NOMO-1 treated with DMSO at 0.1 percent for 48 hours (cell line): ENCODE measurements around the gene RAB29.

Experiments
- DNase-seq: peaks from one replicate; lab custom pipeline; 2025; ENCODE audit not compliant: unreplicated experiment; lab: John Stamatoyannopoulos, UW

RAB29 gene

DNA sequence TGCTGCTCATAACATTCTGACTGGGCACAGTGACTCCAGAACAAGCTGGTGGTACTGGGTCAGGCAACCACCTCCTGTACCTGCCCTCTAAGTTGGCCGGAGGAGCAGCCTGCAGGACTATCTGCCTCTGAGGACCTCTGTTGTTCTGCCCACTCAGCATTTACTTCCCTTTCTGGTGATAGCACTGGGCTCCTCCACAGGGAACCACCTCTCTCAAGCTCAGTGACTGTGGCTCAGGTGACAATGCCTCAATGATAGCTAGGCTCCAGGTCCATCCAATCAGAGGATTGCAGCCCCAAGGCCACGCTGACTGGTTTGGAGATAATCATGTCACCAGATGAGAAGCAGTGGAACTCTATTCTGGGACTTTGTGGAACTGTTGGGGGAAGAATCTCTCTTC is 21.9 kb upstream of the RAB29 start:
- no peak for DNase-seq

DNA sequence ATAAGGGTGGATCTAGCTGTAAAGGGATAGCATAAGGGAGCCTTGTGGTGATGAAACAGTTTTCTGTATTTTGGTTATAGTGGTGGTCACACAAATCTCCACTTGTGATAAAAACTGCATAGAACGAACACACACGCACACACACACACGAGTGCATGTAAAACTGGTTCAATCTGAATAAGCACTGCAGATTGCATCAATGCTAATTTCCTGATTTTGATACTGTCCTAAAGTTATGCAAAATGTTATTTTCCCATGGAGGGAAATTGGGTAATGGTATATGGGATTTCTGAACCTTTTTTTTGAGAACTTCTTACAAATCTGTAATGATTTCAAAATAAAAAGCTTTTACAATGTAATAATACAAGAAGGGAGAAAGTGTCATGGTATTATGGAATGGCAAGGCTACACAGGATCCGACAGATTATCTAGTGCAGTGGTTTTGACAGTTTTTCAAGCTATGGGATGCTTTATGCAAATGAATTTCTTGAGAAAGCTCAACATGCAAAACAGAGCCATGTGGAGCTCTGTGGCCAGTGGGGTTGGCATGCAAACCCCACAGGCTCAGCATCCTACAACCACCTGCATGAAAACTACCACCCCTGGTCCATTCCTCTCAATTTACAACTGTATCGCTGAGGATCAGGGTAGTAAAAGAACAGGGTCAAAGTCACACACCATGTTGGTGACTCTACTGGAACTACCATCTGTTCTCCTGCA is 18.9 kb upstream of the RAB29 start:
- no peak for DNase-seq

DNA sequence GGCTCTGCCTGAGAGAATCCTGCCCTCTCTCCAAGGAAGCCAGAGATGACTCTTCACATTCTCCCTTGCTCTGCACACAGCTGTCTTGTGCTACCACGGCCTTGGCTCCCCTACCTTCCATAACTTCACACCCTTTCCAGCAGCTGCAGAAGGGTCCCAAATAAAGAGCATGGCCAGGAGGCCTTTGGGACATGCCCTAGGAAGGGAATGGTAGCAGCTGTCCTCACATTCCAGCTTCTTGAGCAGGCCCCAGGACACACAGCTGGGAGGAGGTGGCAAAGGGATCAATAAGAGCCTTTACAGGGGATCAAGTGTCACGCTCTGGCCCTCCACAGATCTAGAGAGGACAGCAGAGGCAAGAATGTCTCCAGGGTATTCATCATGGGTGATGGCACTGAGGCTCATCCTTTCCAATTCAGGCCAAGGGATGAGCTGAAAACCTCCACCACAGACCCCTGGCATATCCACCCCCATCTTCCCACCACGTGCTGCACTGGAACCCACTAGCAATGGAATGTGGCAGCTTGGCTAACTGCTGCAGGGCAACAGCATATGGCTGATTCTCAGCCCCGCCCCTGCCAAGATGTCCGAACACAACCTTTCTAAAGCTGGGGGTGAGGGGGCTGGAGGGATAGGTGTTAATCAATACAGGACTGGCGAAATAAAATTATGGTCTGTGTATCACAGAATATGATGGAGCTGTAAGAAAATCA is 17.8 kb upstream of the RAB29 start:
- DNase-seq = no peak

DNA sequence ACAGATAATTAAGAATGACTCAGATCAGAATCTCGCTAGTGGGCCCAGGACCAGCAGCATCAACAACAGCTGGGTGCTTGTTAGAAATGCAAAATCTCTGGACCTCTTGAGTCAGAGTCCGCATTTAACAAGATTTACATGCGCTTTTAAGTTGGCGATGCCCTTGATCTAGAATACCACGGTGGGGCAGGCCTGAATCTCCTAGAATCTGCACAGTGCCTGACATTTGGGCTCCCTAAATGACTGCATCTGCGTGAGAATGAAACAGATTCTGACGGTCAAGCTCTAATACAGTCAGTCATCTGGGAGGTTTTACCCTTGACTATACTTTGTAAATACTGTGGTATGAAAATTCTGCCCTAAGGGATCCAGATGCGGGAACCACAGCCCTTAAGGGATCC is 17.2 kb upstream of the RAB29 start:
- no peak for DNase-seq

DNA sequence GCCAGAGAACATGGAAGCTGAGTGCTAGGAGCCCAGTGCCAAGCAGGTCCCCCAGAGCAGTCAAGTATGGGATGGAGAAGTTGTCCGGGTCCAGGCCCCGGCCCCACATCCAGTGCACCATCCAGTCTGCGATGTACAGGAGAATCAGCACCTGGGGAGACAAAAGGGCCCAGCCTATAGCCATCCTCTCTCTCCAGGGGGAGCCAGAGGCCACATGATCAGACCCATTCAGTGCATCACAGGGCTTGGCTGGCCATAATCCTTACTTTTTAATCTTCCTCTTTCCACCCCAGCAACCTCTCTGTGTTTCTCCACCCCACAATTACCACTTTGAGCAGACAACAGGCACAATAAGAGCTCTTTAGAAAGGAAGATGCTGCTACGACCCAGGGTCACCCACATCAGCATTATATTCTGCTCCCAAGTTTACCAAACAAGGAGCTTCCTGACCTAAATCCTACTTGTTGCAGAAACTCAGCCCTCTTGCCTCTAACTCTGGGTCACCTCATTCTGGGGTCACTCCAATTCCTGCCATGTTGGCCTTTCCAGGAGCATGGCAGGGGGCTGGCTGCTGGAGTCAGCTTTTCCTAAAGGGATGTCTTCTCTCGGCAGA is 16.4 kb upstream of the RAB29 start:
- peak; percentile 69 for DNase-seq

DNA sequence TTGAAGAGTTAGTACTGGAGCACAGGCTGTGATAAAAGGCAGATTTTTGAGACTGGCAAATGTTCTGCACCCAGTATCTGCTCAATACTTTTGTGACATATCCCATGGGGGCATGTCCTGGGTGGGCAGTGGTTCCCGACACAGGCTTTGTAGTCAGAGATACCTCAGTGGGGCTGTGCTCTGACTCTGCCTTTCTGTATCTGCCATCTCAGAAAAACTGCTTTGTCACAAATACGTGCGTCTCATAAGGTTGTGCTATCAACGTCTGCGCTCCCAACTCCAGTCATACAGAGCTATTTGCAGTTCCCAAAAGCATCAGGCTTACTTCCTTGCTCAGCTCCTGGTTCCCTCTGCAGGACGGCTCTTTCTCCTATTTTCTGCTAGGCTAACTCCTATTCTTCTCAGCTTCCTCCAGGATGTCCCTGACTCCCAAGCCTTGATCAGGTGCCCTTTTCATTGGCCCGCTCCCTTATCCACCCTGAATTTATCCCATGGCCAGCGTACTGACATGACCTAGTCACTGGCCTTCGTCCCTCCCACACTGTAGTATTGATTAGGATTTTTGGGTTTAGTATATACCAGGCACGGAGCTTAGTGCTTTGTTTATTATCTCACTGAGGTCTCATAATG is 12.1 kb upstream of the RAB29 start:
- no peak for DNase-seq

DNA sequence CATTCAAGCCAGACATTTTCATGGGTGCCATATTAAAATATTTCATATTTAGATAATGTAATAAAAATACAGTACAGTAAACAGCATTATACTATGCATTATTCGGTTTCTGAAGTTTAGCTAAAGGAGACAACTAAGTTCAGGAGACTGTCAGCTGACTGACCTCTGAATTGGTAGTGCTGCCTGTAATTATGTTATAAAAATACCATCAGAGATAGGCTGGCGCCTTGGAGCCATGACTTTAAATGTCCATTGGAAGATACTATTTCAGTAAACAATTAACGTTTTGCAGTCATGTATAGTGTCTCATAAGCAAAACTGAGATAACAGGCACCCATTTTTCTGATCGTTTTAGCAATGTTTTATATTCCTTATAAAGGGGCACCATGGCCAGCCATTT is 11.3 kb upstream of the RAB29 start:
- DNase-seq = no peak

DNA sequence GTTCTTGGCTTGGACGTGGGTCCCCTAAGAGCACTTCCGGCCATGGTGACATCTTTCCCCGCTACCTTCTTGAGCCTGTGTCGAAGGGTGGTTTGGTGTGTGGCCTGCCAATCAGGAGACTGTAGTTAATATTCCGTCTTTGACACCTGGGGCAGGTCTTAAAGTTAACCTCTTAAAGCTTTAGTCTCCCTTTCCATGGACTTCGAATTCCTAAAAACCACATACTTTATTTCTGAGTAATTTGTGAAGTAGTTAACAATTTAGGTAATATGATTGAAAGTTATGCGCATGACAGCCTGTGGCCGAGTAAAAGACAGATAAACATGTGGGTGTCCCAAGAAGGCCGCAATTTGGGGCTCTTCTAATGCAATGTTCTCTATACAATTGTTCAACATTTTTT is 10.2 kb upstream of the RAB29 start:
- DNase-seq = no peak

DNA sequence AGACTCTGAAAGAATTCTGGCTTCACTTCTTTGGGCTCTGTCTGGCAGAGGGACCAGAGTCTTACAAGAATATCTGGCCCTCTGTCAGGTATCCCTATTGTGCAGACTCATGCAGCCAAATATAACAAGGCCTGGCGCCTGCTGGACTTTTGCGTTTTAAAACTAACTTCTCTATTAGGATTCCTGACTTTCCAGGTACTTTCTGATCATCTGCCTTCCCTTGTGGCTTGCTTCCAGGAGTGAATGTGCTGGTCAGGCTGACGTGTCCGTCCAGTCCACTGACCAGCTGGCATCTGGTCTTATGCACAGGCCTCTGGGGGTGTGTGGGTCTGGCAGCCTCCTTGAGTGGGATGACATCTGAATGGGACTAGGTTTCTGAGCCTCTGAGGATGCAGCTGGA is 8.6 kb upstream of the RAB29 start:
- DNase-seq = no peak

DNA sequence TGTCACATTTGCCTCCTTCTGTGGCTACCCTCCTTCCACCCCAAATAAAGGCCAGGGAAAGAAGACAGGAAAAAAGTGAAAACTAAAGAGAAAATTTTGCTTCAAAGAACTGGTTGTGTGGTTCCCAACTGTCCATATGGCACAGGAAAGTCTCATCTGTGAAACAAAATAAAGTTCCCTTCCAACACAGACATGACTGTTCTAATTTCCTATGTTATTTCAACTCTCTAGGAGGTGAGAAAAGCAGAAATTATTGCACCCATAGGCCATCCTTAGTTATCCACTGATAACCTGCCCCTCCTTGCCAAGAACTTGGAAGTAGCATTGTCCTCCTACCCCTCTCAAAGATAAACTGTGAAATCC is 8.1 kb upstream of the RAB29 start:
- no peak for DNase-seq

DNA sequence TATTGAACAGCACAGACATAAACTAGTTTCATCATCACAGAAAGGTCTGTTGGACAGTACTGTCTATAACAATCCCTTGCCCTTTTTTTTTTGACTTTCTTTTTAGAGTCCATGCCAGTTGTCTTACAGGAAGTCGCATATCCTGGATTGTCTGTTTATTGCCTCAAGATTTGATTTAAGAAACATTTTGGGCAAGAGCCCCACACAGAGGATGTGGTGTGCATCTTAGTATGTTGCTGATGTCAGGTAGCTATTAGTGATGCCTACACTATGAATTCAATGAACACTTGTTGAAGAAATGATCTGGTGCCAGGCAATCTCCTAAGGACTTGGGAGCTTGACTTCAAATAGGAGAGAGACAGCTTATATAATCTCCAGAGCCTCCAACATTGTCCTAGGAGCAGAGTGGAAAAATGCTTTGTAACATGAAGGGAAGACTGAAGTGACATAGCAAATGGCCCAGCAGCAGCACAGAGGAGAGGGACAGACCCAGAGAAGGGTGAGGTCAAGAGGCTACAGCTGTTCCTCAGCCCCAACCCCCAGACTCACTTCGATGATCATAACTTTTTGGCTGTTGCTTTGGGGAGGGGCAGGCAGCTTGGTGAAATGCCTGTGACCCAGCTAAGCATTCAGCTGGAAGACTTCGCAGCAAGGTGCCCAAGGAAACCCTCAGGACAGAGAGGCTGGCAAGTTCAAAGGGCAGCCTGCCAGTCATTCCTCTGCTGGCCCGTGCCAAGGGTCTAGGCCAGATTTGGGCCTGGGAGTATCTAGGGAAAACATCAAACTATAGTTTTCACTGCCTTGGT is 7.5 kb upstream of the RAB29 start:
- peak; percentile 40 for DNase-seq

DNA sequence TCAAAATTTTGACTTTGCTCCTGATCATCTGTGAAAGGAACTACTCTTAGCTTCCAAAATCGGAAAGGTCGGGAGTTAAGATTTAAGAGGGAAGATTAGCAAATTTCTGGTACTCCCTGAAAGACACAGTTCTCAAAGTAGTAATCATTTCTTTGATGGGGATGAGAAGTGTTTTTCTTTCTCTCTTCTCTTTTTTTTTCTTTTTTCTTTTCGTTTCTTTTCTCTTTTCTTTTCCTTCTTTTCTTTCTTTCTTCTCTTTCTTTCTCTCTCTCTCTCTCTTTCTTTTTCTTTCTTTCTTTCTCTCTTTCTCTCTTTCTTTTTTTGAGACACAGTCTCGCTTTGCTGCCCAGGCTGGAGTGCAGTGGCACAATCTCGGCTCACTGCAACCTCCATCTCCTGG is 5.1 kb upstream of the RAB29 start:
- no peak for DNase-seq

DNA sequence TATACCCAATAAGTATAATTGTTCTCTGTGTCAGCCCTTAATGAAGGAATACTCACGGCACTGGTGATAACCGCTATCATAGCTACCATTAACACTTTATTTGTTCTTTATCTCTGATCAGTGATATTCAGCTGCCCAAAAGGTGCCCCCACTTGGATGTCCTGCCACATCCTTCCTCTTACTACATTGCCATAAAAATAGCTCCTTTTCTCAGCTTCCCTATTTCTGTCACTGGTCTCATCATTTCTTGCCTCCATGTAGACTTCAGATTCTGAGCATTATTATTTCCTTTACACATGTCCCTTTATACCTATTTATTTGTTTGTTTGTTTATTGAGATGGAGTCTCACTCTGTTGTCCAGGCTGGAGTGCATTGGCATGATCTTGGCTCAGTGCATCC is 2.7 kb upstream of the RAB29 start:
- DNase-seq = peak; percentile 85

DNA sequence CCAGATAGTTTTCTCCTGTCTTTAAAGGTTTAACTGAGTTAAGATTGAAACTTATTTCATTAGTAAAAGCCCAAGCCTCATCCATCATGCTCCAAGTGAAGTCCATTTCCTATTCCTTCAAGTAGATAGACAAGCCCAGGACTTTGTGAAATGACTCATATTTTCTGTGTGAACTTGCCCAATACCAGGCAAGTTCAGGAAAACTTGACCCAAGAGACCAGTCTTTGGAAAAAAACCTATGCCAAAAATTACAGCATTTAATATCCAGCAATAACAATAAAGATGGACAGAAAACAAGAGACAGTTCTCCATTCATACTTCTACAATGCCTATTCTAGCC is 405 bp upstream of the RAB29 start:
- no peak for DNase-seq

DNA sequence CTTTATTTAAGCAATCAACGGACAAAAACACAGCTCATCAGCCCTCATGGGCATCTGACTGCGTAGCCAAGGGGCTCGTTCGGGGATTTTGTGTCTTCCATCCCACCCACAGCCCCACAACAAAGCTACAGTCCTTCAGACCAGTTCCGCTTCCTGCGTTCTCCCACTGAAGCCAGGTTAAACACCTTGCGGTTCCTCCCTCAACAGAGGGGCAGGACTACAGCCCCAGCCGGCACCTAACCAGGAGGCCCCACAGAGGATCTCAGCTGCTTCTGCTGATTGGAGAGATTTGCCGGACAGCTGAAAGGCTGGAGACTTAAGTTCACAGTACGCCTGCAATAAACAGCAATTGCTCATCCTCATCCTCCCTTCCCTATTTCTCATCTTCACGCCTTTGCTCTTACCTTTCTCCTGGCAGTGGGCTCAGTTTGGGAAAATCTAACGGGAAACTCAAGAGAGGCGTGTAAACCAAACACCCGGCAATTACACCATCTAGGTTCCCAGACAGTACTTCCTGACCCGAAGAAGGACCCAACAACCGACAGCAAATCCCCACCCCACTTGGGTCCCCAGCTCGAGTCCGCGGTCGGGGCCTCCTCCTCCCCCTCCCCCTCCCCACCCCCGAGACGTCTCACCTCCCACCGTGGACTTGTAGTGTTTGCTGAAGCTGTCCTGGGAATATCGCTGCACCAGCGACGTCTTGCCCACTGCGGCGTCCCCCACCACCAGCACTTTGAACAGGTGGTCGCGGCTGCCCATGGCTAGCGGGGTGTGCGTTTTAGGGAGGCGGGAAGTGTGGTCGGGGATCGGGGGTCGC is 876 bp downstream of the RAB29 start:
- peak; percentile 21 for DNase-seq

DNA sequence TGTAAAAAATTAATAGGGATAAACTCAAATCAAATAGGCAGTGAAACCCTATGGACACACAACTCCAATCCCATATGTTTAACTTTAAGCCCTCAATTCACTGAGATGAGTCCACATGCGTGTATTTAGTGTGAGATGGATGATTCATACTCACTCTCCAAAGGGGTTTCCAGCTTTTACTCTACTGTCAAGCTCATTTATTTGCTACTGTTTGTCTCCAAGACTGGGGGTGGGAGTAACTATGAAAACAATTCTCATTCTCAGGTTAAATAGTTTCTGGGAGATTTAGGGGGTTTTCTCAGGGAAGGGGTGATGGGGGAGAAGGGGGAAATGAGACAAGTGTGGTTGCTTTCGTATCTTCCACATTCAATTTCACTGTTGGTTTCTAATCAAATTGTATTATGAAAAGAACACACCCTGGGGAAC is 2.7 kb downstream of the RAB29 start:
- DNase-seq = no peak

DNA sequence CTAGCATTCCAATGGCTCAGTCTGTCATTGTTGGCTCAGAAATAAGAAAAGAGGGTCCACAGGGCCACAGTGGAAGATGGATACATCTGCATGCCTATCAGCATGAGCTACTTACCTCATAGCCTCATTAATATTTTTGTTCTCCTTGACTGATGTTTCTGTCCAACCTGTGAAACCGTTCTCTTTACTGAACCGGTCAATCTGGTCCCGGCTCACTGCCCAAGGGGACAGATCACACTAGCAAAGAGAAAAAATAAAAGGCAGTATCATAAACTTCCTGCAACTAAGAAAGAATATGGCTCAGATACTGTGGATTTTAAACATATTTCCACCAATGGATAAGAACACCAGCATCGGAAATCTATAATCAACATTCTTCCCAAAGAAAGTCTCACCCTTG is 4.7 kb downstream of the RAB29 start:
- DNase-seq = no peak

DNA sequence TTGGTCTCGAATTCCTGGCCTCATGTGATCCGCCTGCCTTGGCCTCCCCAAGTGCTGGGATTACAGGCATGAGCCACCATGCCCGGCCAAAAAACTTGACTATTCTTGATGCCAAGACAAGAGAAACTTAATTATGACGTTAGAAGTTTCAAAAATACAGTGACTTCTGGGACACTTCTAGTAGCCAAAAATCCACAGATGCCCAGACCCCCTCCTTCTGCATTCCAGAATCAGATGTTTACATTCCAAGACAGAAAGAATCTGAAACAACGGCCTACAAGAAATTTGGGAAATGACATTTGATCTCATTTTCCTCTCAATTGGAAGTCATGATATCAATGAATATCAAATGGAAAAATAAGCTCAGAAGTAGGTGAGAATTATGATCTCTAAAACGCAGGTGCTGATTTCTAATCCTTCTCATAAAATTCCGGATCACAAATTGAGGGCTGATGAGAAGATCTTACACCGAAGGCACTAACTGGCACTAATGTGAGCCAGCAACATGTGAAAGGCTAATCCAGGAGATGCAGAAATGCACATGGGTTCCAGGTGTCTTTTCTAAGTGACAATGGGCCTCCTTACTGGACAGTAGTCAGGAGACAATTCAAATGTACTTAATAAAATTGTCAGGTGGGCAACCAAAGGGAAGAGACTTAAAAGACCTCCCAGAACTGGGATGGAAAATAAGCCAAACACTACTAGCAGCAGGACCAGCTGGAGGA is 5.5 kb downstream of the RAB29 start:
- DNase-seq = no peak

DNA sequence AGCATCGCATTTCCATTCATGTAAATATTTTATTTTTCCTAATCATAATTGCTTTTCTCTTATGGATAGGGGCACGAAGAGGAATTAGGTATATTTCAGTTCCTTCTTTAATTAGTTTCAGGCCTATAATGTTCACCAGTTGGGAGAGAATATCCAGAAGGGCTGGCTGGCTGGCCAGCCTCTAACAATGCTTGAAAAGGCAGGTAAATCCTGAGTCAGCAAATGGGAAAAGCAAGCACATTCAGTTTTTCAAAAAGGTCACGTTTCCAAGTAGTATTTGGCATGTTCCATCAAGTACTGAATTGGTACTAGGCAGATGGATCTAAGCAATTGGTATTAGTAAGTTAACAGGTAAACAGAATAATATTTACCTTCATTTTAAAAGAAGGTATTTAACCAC is 8.0 kb downstream of the RAB29 start:
- no peak for DNase-seq

DNA sequence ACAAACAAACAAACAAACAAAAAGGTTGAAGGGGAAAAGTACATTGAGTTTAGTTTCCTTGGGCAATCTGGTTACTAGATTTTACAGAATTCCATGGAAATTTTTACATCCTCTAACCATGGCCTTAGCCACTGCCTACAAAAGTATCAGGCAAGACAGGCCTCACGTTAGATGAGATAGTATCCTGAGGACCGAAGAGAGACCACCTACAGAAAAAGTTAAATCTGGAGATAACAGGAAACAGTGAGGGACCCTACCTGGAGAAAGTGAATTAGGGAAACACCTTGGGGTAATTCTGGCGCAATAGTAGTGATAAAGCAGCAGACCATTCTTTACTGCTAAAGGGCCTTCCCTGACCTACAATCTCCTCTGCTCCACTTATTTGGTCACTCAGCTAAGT is 8.7 kb downstream of the RAB29 start:
- no peak for DNase-seq
